ENCODE data around the gene ALDH1L1. TPM values are rescaled to one million over a fixed set of nuclear protein-coding genes. Genes with fewer than 3 reads are reported as not detected.
A peak's percentile ranks its signal among the peaks of the same experiment; 100 is the strongest.

ALDH1L1 gene
- total RNA-seq, 1 donor from 2014 or later: 7.7 TPM

- DNase-seq: no peak
Observed at GRCh38 chr3:126154391-126155279, 25.8 kb downstream of the ALDH1L1 start.

- DNase-seq: no peak
Observed at GRCh38 chr3:126153695-126154360, 26.6 kb downstream of the ALDH1L1 start.

- no peak for DNase-seq
Observed at GRCh38 chr3:126152901-126153694, 27.3 kb downstream of the ALDH1L1 start.

- no peak for DNase-seq
Observed at GRCh38 chr3:126152458-126152857, 27.9 kb downstream of the ALDH1L1 start.

- no peak for DNase-seq
Observed at GRCh38 chr3:126151562-126152302, 28.7 kb downstream of the ALDH1L1 start.

- no peak for DNase-seq
Observed at GRCh38 chr3:126149960-126150515, 30.3 kb downstream of the ALDH1L1 start.

GRCh38 chr3:126149256-126149902 lies 31.0 kb downstream of the ALDH1L1 start:
- no peak for DNase-seq

GRCh38 chr3:126147932-126148683 lies 32.3 kb downstream of the ALDH1L1 start:
- no peak for DNase-seq

- no peak for DNase-seq
Observed at GRCh38 chr3:126147147-126147931, 33.0 kb downstream of the ALDH1L1 start.

- DNase-seq: no peak
Observed at GRCh38 chr3:126146525-126147146, 33.8 kb downstream of the ALDH1L1 start.

- DNase-seq: no peak
Observed at GRCh38 chr3:126146034-126146433, 34.4 kb downstream of the ALDH1L1 start.

GRCh38 chr3:126142652-126143051 lies 37.7 kb downstream of the ALDH1L1 start:
- no peak for DNase-seq

GRCh38 chr3:126137490-126138130 lies 42.8 kb downstream of the ALDH1L1 start:
- no peak for DNase-seq

GRCh38 chr3:126136428-126137220 lies 43.8 kb downstream of the ALDH1L1 start:
- DNase-seq: peak; percentile 11

- no peak for DNase-seq
Observed at GRCh38 chr3:126135406-126136076, 44.8 kb downstream of the ALDH1L1 start.

- no peak for DNase-seq
Observed at GRCh38 chr3:126135071-126135405, 45.3 kb downstream of the ALDH1L1 start.
